OCI-M2 (cell line): ENCODE data around the gene PDZD4.

Experiments used
- DNase-seq: peaks from one replicate; lab custom pipeline; 2025; ENCODE audit not compliant: unreplicated experiment; lab: John Stamatoyannopoulos, UW

Gene PDZD4

DNA sequence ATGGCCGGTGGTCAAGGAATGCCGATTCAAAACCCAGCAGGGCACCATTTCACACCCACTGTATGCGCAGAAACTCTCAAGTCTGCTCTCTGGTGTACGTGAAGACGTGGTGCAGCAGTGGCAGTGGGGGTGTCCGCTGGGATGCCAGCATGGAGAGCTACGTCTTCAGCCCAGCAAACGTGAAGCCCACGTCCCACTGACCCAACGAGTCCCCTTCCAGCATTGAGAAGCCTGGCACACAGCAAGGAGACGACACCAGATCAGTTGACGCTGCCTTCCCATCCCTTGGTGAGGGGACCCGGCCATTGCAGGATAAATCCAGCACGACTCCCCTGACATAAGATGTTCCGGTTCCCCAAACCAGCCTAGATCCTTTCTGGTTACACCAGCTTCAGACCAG is 68.5 kb downstream of the PDZD4 start:
- no peak for DNase-seq

DNA sequence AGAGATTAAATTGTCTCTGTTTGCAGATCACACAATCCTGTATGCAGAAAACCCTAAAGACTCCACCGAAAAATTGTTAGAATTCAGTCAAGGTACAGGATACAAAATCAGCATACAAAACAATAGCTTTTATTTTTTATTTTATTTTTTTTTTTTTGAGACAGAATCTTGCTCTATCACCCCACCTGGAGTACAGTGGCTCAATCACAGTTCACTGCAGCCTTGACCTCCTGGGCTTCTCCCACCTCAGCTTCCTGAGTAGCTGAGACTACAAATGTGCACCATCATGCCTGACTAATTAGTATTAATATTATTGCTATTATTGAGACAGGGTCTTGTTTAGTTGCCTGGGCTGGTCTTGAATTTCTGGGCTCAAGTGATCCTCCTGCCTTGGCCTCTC is 75.2 kb downstream of the PDZD4 start:
- DNase-seq: no peak
